GM23248 (cell line): ENCODE data around the gene SOX18.

Experiments used
- EZH2 ChIP-seq: fragments of 200-600 bp; sonication (generic); IDR thresholded peaks from 2 replicates; pipeline ENCODE4 v1.6.1; 2018; ENCODE audit warnings: antibody characterized with exemption, mild to moderate bottlenecking; ENCODE audit not compliant: insufficient read depth, poor library complexity, severe bottlenecking
- EZH2phosphoT487 ChIP-seq: fragments of 200-600 bp; sonication (generic); IDR thresholded peaks from 2 replicates; pipeline ENCODE4 v1.6.1; 2018; ENCODE audit warnings: antibody characterized with exemption, moderate library complexity, mild to moderate bottlenecking, low read depth; ENCODE audit not compliant: insufficient read depth

- TF ChIP-seq EZH2phosphoT487, result no peak
- TF ChIP-seq EZH2, result no peak
Observed at GRCh38 chr20:64056639-64056888, 7.1 kb upstream of the SOX18 start.
